ENCODE data around the gene TEF.

Gene TEF

DNA sequence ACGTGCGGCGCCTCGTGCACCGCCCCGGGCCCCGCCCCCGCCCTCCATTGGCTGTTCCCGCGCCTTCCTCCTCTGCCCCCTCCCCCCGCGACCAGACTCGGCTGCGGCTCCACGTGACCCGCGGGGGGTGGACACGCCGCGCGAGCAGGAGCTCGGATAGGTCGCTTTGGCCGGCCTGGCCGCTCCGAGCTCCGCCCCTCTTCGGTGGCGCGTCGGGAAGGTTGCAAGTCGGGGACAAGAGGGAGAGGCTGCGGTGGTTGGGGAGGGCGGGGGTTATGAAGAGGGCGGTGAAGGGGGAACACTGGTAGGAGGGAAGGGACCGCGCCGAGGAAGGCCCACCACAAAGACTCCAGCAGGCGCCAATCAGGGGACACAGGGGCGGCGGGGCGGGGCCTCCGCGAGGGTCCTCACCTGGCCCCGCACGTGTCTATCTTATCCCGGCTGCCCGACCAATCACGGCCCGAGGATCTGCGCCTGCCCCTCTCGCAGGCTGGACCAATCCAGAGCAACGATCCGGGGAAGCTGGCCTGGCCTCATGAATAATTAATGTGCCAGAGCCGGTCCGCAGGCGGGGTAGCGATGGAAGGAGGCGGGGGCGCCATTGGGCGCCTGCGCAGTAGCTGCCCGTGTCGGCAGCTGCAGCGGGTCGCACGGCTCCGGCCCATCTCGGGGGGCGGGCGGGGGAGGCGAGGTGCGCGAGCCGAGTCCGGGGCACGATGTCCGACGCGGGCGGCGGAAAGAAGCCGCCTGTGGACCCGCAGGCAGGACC is at the start of gene TEF:
Gene TEF, plus strand, starts transcription at position 614 of the 769 bp plus-strand sequence. Its CDS starts 103 bp downstream, at position 717.
- peak; percentile 97 for DNase-seq

DNA sequence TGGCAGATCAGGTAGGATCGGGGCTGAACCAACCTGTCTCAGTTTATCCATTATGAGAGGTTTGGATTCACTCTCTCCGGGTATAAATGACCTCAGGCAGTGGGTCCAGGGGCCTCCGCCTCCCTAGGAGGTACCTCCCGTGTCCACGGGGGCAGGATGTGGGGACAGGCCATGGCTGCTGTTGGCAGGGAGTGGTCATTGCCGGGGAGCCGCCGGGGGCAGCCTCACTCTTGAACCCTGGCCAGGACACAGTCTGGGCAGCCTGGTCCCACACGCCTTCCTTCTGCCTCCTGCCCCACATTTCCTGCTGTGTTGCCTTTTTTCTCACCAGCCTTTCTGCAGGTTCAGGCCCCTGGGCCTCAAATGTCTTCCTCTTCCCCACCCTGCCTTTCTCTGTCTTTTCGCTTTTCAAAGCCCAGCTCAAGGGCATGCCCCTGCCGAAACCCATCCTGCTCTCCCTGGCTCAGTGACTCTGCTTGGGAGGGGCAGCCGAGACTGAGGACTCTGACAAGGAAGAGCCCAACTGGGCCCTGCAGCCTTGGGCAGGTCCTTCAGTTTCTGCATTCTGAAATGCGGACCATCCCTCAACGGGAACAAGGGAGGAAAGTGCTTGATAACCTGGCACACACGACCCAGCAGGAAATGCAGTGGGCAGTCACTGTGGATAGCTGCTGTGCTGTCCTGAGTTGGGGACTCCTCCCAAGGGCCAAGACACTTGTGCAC is 49.4 kb upstream of the TEF start:
- DNase-seq = no peak

DNA sequence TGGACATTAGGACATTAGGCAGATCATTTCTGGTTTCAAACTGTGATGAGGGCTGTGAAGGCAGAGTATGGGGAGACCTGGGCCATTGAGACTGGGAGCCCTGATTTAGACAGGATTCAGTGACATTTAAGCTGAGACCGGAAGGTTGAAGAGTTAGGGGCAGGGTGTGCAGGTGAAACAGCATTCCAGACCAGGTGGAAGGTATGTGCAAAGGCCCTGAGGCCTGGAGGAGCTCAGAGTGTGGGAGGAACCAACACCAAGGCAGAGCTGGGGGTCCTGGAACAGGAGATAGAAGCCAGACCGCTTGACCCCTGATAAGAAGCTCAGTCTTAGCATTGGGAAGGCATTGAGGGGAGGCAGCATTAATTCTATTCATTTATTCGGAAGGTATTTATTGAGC is 47.9 kb upstream of the TEF start:
- no peak for DNase-seq

GRCh38 chr22:41334215-41334614 is 47.5 kb upstream of the TEF start:
- no peak for DNase-seq

- no peak for DNase-seq
These were observed 46.6 kb upstream of the TEF start for GRCh38 chr22:41334951-41335635.

DNA sequence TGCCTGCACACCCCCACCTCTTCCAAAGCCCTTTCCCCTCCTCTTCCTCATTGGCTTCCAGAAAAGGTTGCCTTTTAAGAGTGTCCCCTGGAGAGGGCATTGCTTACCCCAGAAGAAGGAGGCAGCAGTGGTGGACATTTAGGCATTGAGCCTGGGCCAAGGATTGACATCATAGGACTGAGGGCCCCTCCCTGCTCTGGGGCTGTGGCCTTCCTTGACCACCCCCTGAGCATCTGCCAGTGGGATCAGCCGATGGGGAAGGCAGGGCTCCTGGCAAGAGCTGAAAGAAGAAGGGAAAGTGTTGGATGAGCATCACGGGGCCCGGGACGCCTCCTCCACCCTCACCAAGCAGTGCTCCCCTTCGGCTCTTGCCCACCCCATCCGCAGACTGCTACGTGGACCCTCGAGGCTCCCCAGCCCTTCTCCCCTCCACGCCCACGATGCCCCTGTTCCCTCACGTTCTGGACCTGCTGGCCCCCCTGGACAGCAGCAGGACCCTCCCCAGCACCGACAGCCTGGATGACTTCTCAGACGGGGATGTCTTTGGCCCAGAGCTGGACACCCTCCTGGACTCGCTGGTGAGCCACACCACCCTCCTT is 43.0 kb upstream of the TEF start:
- no peak for DNase-seq

GRCh38 chr22:41339823-41340222 is 41.9 kb upstream of the TEF start:
- no peak for DNase-seq

DNA sequence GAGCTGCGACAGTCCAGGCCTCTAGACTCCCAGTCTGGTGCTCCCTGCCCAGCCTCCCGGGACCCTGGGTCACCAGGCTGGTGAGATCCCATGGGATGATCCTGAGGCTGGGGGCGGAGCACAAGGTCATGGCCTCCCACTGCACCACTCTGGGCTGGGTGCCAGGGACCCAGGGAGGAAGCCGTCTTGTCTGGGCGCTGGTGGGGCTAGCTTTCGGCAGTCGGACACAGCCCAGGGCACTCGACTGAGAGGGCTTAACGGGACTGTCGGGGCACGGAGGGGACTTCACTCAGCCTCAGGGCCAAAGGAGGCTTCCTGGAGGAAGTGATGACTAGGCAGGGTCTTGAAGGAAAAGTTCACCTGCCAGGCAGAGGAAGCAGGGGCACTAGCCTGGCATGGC is 41.4 kb upstream of the TEF start:
- DNase-seq = no peak

DNA sequence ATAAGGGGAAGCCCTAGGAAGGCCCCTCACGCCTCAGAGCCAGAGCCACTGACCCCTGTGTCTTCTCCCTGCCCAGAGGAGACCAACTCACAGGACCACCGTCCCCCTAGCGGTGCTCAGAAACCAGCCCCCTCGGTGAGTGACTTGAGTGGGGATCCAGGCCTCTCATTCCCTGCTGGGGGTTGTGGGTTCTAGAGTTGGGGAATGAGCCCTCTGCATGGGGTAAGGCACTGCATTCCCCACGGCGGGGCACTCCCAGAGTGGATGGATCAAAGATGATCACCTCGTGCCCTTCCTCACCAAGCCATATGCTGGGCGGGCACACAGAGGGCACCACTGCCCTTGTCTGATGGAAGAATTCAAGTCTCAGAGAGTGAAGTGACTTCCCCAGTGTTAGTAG is 40.7 kb upstream of the TEF start:
- DNase-seq = no peak

GRCh38 chr22:41341990-41342389 is 39.8 kb upstream of the TEF start:
- peak; percentile 15 for DNase-seq

DNA sequence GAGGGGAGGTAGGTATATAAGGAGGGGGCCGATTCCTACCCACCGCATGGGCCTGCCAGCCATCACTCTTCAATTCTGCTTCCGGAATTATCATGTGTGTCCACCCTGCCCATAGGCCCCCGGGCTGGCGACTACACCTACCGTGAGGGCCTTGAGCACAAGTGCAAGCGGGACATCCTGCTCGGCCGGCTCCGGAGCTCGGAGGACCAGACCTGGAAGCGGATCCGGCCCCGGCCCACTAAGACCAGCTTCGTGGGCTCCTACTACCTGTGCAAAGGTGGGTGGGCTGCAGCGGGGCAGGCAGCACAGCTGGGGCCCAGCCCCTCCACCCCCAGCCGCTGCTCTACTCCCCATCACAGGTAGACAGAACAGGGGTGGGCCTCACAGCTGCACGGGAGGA is 38.4 kb upstream of the TEF start:
- DNase-seq = no peak

DNA sequence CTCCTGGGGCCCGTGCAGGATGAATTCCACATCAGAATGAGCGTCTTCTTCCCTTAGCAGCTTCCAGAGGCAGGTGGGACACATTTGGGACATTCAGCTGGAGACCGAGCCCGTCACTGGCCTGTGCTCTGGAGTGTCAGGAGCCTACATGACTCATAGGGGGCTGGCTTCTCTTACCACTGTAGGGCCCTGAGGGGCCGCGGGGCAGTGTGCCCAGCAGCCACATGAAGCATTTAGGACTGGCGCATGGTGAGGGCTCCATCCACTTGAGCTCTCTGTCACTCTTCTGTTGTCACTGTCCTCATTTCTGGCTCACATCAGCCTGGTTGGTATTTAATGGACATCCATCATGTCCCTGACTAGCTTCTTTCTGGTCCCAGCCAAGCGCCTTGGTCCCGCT is 38.0 kb upstream of the TEF start:
- DNase-seq = no peak

- DNase-seq = no peak
These were observed 37.5 kb upstream of the TEF start for GRCh38 chr22:41344189-41344788.

- DNase-seq = no peak
These were observed 35.9 kb upstream of the TEF start for GRCh38 chr22:41345807-41346335.

DNA sequence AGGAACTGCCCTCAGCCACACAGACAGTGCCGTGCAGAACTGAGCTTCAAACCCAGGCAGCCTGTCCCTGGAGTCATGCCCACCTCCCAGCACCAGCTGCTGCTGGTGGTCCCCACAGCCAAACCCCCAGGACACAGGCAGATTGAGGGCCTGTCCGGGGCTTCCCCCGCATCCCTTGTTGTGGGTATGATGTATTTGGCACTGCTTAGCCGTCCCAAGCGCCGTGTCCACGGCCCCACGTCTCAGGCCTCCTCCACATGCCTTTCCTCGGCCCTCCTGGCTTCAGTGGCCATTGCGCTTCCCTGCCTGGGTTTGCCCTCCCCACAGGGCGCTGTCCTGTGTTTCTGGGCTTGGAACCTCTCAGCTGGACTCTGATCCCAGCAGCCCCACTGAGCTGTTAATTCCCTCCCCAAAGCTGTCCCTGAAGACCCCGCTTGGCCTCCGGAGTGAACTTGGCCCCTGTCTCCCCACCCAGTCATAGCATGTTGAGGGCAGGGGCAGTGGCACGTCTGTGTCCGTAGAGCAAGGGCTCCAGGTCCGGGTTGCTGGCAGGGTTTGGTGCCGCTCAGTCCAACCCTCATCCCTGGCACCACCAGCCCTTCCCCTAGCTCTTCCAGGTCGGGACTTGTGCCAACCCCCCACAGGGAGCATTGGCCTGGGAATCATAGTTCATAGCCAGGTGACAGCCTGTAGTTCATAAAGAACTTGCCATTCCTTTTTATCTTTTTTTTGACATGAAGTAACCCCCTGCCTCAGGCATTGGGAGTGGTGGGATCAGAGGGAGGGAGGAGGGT is 34.5 kb upstream of the TEF start:
- DNase-seq = no peak

- DNase-seq = no peak
These were observed 32.7 kb upstream of the TEF start for GRCh38 chr22:41348964-41349484.

DNA sequence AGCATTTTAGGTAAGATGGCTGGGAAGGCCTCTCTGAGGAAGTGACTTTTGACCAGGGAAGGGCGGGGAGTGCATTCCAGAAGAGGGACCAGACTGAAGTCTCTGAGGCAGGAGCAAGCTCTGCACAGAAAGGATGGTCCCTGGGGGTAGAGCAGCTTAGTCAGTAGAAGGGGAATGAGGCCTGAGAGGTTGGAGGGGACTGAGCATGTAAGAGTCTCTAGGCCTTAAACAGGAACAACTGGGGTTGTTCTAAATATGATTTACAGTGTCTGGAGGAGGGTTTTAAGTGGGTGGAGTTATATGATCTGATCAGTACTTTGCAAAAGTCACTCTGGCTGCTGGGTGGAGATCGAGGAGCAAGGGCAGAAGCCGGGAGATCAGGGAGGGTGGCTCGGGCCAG is 31.7 kb upstream of the TEF start:
- DNase-seq = no peak

- no peak for DNase-seq
These were observed 30.7 kb upstream of the TEF start for GRCh38 chr22:41351011-41351410.

DNA sequence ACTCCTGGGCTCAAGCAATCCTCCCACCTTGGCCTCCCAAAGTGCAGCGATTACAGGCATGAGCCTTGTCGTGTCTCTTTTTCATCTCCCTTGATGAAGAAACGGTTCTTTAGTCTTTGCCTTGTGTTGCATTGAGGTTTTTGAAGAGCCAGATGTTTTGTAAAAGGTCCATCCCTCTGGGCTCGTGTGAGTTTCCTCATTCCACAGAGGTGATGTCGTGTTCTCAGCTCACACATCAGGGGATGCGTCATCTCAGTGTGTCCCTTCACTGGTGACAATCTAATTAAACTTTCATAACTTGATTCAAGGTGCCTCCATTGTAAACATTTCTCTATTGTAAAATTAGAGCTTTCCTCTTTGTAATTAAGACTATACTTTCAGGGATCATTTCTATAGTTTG is 29.7 kb upstream of the TEF start:
- no peak for DNase-seq

GRCh38 chr22:41353862-41354575 is 27.7 kb upstream of the TEF start:
- no peak for DNase-seq

DNA sequence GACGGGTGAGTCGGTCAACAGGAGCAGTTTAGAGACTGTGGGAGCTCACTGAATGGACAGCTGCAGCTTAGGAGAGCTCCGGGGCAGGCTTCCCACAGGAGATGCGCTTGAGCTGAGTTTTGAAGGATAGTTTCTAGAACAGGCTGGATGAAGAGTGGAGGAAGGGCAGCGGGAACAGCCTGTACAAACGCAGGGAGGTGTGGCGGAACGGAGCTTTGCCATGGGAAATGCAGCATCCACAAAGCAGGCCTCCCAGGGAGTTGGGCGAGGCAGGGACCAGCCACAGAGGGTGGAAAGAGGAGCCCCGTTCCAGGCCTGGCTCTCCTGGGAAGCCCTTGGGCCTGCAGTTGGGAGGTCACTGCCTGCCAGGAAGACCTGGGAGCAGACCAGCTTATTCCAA is 26.8 kb upstream of the TEF start:
- no peak for DNase-seq

All from NK-92 treated with Interleukin-12 subunit alpha and Interleukin-12 subunit beta, amount 100 ng/mL, for 24 hours (cell line).